Diencephalon (tissue), 1 donor: ENCODE measurements around the gene CYP20A1. TPM values are rescaled to one million over a fixed set of nuclear protein-coding genes. Genes with fewer than 3 reads are reported as not detected.

Source experiments
- small RNA-seq: library from RNA; depleted of rRNA; stranded (forward); fragments of <200 nt; gene quantifications from one replicate; pipeline ENCODE3, GENCODE V24; 2014
- total RNA-seq: library from RNA; depleted of rRNA; stranded (reverse); fragments of >200 nt; gene quantifications from one replicate; pipeline ENCODE4 v1.2.3, GENCODE V29; 2014

The CYP20A1 gene, protein sequence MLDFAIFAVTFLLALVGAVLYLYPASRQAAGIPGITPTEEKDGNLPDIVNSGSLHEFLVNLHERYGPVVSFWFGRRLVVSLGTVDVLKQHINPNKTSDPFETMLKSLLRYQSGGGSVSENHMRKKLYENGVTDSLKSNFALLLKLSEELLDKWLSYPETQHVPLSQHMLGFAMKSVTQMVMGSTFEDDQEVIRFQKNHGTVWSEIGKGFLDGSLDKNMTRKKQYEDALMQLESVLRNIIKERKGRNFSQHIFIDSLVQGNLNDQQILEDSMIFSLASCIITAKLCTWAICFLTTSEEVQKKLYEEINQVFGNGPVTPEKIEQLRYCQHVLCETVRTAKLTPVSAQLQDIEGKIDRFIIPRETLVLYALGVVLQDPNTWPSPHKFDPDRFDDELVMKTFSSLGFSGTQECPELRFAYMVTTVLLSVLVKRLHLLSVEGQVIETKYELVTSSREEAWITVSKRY
- total RNA-seq: 33.7 TPM

DNA sequence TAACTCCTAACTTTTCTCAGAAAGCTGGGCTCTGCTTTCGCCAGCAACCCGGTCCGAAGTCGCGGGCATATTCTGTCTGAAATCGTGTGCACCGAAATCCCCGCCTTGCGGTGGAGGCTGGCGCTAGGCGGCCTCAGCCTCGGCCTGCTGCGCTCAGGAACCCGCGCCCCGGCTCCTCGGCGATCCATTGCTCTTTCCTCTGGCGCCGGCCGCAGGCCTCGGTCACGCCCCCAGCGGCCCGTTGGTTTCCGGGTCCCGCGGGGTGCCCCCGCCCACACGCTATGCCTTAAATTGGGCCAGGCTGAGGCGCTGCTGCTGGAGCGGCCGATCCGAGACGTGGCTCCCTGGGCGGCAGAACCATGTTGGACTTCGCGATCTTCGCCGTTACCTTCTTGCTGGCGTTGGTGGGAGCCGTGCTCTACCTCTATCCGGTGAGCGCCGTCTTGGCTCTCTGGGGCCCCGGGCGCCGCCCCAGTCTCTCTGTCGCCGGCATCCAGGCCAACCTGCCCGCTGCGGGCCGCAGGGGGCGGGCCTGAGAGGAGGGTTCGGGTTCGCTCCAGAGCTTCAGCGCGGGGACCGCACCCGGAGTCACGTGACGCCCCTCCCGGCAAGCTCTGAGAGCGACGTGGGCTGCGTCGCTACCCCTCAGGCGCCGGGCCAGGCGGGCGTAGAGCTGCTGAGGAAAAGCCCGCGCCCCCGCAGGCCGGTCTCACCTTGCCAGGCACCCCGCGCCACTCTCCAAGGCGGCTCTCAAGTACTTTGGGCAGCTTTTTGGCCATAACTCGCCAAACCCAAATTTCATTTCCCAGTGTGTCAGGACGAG, at the start of gene CYP20A1:
Gene CYP20A1 (plus strand): TSS at position 315 of the 823 bp plus-strand sequence. CDS start 45 bp downstream, at position 360.

DNA sequence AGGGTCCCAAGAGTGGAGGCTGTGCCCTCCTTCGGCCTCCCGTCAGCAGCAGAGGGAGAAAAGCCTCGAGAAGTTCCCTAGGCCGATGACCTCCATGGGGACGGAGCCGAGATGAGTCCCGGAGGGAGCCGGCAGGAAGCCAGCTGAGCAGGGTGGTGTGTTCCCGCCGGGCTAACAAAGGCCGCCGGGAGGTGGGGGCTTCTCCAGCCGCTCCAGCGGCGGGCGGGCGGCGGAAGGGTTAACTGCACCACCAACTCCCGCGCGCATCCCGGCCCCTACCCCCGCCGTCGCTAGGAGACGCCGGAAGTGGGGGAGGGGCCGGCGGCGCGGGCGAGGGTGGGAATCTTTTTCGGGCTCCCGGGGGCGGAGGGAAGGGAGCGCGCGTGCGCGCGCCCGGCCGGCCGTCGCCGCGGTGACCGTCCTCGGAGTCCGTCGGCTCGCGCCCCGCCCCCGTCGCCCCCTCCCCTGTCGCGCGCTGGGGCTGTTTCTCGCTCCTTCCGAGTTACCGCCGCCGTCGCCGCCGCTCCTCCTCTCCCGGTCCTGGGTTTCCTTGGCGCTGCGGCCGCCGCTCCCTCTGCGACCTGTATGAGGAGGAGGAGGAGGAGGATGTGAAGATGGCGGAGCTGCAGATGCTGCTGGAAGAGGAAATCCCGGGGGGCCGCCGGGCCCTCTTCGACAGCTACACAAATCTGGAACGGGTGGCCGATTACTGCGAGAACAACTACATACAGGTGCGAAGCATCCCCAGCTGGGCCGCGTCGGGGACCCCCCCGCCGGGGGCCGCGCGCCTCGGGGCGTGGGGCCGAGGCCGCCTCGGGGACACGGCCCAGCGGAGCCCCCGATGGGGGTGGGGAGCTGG, 89.3 kb downstream of the CYP20A1 start, which contains the start of gene ABI2:
Gene ABI2 (plus strand): TSS at position 494 of the 859 bp plus-strand sequence. CDS start 121 bp downstream, at position 615.

Small RNA genes within 50 kb of the gene (small RNA-seq; reads per million reads assigned to genes)
- not detected for gene RN7SL670P

Other genes with a start within 250 kb of the CYP20A1 start
- gene NBEAL1, start 224.1 kb upstream of the CYP20A1 start, total RNA-seq: 42.7 TPM
- gene ABI2, start 89.4 kb downstream of the CYP20A1 start, total RNA-seq: 155 TPM